NCI-H748 treated with DMSO at 0.1 percent for 48 hours (cell line): ENCODE results near the gene UBE4B.
A peak's percentile ranks its signal among the peaks of the same experiment; 100 is the strongest.
"Not testable (repeated sequence)": the region's sequence is repeated elsewhere in the genome, so short reads cannot be mapped to it uniquely, and the experiment has no call there.

Experiments
- DNase-seq: peaks from one replicate; lab custom pipeline; 2025; lab: John Stamatoyannopoulos, UW

UBE4B gene

GRCh38 chr1:10177876-10178275, 145.1 kb downstream of the UBE4B start:
- DNase-seq: no peak

GRCh38 chr1:10178597-10179405, 146.0 kb downstream of the UBE4B start:
- DNase-seq: no peak

- DNase-seq: no peak
These were observed 146.8 kb downstream of the UBE4B start for GRCh38 chr1:10179406-10180091.

- no peak for DNase-seq
These were observed 148.4 kb downstream of the UBE4B start for GRCh38 chr1:10181154-10181553.

- no peak for DNase-seq
These were observed 153.0 kb downstream of the UBE4B start for GRCh38 chr1:10185759-10186158.

GRCh38 chr1:10186331-10187025, 153.7 kb downstream of the UBE4B start:
- no peak for DNase-seq

- DNase-seq: no peak
These were observed 154.2 kb downstream of the UBE4B start for GRCh38 chr1:10187026-10187334.

GRCh38 chr1:10188133-10188650, 155.4 kb downstream of the UBE4B start:
- DNase-seq: no peak

GRCh38 chr1:10189659-10190058, 156.9 kb downstream of the UBE4B start:
- DNase-seq: no peak

GRCh38 chr1:10192263-10192662, 159.5 kb downstream of the UBE4B start:
- DNase-seq: no peak

GRCh38 chr1:10193288-10193687, 160.5 kb downstream of the UBE4B start:
- DNase-seq: no peak

GRCh38 chr1:10195570-10195969, 162.8 kb downstream of the UBE4B start:
- no peak for DNase-seq

GRCh38 chr1:10196976-10197375, 164.2 kb downstream of the UBE4B start:
- DNase-seq: no peak

- no peak for DNase-seq
These were observed 167.9 kb downstream of the UBE4B start for GRCh38 chr1:10200620-10201019.

- no peak for DNase-seq
These were observed 171.4 kb downstream of the UBE4B start for GRCh38 chr1:10204003-10204642.

GRCh38 chr1:10205206-10205605, 172.4 kb downstream of the UBE4B start:
- not testable (repeated sequence) for DNase-seq

GRCh38 chr1:10207810-10208209, 175.1 kb downstream of the UBE4B start:
- no peak for DNase-seq

- no peak for DNase-seq
These were observed 175.8 kb downstream of the UBE4B start for GRCh38 chr1:10208537-10208936.

GRCh38 chr1:10209590-10209904, 176.8 kb downstream of the UBE4B start:
- no peak for DNase-seq

GRCh38 chr1:10209905-10210810, 177.4 kb downstream of the UBE4B start, which contains the start of gene KIF1B:
Gene KIF1B, plus strand, starts transcription at chr1:10210570. Its CDS starts 21,759 bp downstream, at chr1:10232329.
- peak; percentile 68 for DNase-seq
